Ascending aorta (tissue), 2 donors: Measurements from ENCODE around the gene HARS1. TPM values are rescaled to one million over a fixed set of nuclear protein-coding genes. Genes with fewer than 3 reads are reported as not detected.
A peak's percentile ranks its signal among the peaks of the same experiment; 100 is the strongest.
"Not testable (repeated sequence)": the region's sequence is repeated elsewhere in the genome, so short reads cannot be mapped to it uniquely, and the experiment has no call there.

ENCODE experiments used
- DNase-seq, 2 donors: peaks; one replicate each; pipeline ENCODE4 v3.0.0-alpha.2; 2019; ENCODE audit warnings: low spot score in 2 of 2
- H3K27ac ChIP-seq, 2 donors: fragments of 200-600 bp; sonication (generic); one replicate each; pipeline ENCODE4 v1.5.1; 2016 to 2017; ENCODE audit warnings: mild to moderate bottlenecking in 1 of 2
- H3K27me3 ChIP-seq: fragments of 200-600 bp; sonication (generic); one replicate; pipeline ENCODE4 v1.5.1; 2017
- H3K36me3 ChIP-seq, 2 donors: fragments of 200-600 bp; sonication (generic); one replicate each; pipeline ENCODE4 v1.5.1; 2016
- H3K4me1 ChIP-seq, 2 donors: fragments of 200-600 bp; sonication (generic); one replicate each; pipeline ENCODE4 v1.5.1; 2016 to 2017; ENCODE audit warnings: mild to moderate bottlenecking in 1 of 2
- H3K4me3 ChIP-seq, 2 donors: fragments of 200-600 bp; sonication (generic); one replicate each; pipeline ENCODE4 v1.5.1; 2016 to 2017; ENCODE audit warnings: mild to moderate bottlenecking in 1 of 2
- H3K9me3 ChIP-seq, 2 donors: fragments of 200-600 bp; sonication (generic); one replicate each; pipeline ENCODE4 v1.5.1; 2016
- intact Hi-C: fragments of 100-400 bp; cut with DNase I; formaldehyde crosslinking; loops from one replicate; pipeline ENCODE4 v1.15.1; 2023
- total RNA-seq: library from RNA; depleted of rRNA; stranded (reverse); fragments of >200 nt; gene quantifications from one replicate; pipeline ENCODE4 v1.1.0, GENCODE V29; 2016
- TF ChIP-seq, protein P1 (sequence below), 3 experiments: fragments of 200-600 bp in 2 of 3; fragments of 450-650 bp in 1 of 3; sonication (generic) in 2 of 3; IDR thresholded peaks; one replicate each; pipeline ENCODE4 v1.5.1; 2016 to 2019; ENCODE audit warnings: antibody characterized with exemption in 3 of 3, mild to moderate bottlenecking in 1 of 3, moderate library complexity in 1 of 3

Gene HARS1
- 68.6 TPM for total RNA-seq

DNA sequence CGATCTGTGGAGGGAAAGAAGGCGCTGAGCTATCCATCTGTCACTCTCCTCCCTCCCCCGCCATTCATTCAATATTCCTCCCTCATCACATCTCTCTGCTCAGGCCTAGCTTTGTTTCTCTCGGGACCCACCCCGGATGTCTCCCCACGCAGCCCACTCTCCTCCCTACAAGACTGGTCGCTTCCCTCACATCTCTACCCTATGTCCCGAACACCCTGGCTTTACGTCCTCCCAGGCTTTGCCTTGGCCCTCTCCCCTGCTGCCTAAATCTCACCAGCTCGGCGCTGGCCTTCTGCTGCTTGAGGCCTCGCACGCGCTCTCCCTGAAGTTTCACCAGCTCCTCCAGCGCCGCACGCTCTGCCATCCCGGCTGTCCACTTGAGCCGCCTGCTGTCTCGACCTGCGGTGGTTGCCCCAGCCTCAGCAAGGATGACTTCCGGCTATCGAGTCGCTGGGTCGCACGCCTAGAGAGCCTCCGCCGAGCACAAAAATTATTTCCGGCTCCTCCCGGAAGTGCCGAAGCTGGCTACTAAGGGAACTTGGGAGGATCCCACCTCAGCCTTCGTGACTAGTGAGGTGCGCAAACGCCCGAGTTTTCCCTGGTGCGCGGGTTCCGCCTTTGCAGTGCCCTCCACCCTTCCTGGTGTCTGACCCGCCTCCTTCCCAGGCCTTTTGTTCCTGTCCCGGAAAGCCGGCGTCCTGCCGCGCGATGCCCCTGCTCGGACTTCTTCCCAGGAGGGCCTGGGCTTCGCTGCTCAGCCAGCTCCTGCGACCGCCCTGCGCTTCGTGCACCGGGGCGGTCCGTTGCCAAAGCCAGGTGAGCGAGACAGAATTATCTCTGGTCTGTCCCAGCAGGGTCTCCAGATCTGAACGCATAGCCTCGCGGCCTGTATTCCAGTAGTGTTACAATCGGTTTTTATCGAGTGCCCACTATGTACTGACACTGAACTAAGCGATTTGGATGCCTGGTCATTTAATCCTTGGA is at the start of gene HARS1, which contains the start of gene HARS2:
Gene HARS1, minus strand, starts transcription at position 430 of the 984 bp plus-strand sequence. Its CDS starts 66 bp downstream, at position 364.
Gene HARS2, plus strand, starts transcription at position 515 of the 984 bp plus-strand sequence. Its CDS starts 194 bp downstream, at position 709.
- Histone ChIP-seq H3K4me3 (peak within 1 kb of the TSS; percentile 60 to 86), H3K36me3 (peaks cover 31 to 55% of the 10 kb centered on the region in 2 donors)
- intact Hi-C loops = loop anchor here (5.0 kb wide), 2 partner anchors 44 to 289 kb away; partner anchors contain the start of genes ANKHD1, IK and NDUFA2

GRCh38 chr5:140737486-140737885 is 46.3 kb upstream of the HARS1 start:
- no peak overlapping the region for H3K27ac ChIP-seq
- no peaks in the 10 kb centered on the region for H3K9me3 ChIP-seq
- no peaks in the 10 kb centered on the region for H3K27me3 ChIP-seq
- TF ChIP-seq, protein P1, sequence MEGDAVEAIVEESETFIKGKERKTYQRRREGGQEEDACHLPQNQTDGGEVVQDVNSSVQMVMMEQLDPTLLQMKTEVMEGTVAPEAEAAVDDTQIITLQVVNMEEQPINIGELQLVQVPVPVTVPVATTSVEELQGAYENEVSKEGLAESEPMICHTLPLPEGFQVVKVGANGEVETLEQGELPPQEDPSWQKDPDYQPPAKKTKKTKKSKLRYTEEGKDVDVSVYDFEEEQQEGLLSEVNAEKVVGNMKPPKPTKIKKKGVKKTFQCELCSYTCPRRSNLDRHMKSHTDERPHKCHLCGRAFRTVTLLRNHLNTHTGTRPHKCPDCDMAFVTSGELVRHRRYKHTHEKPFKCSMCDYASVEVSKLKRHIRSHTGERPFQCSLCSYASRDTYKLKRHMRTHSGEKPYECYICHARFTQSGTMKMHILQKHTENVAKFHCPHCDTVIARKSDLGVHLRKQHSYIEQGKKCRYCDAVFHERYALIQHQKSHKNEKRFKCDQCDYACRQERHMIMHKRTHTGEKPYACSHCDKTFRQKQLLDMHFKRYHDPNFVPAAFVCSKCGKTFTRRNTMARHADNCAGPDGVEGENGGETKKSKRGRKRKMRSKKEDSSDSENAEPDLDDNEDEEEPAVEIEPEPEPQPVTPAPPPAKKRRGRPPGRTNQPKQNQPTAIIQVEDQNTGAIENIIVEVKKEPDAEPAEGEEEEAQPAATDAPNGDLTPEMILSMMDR (IDR thresholded peaks at IDR 0.05) = no peak
- no peaks in the 10 kb centered on the region for H3K4me1 ChIP-seq
- intact Hi-C loops = no loop called here
- DNase-seq = no peak
- H3K36me3 ChIP-seq = no peaks in the 10 kb centered on the region
- no peak overlapping the region for H3K4me3 ChIP-seq

More for the DNA sequence above, at the start of gene HARS1, which contains the start of gene HARS2:
- peak; percentile 58 to 94 for DNase-seq
- Histone ChIP-seq H3K27ac (peak within 1 kb of the TSS; percentile 76 to 81), H3K9me3 (no peaks in the 10 kb centered on the region), H3K4me1 (peaks cover 4 to 25% of the 10 kb centered on the region in 2 donors), H3K27me3 (no peaks in the 10 kb centered on the region)
- TF ChIP-seq, protein P1 (IDR thresholded peaks at IDR 0.05) = peak in 1 of 3 experiments; percentile 12

- H3K9me3 ChIP-seq = no peaks in the 10 kb centered on the region
- H3K4me1 ChIP-seq = no peaks in the 10 kb centered on the region
- H3K27ac ChIP-seq = no peak overlapping the region
- DNase-seq = no peak
- intact Hi-C loops = no loop called here
- no peaks in the 10 kb centered on the region for H3K36me3 ChIP-seq
- TF ChIP-seq, protein P1 (IDR thresholded peaks at IDR 0.05) = peak in 2 of 3 experiments; percentile 35 to 44
- H3K27me3 ChIP-seq = no peaks in the 10 kb centered on the region
- no peak overlapping the region for H3K4me3 ChIP-seq
Measured at GRCh38 chr5:140734354-140734753, 43.2 kb upstream of the HARS1 start.

DNA sequence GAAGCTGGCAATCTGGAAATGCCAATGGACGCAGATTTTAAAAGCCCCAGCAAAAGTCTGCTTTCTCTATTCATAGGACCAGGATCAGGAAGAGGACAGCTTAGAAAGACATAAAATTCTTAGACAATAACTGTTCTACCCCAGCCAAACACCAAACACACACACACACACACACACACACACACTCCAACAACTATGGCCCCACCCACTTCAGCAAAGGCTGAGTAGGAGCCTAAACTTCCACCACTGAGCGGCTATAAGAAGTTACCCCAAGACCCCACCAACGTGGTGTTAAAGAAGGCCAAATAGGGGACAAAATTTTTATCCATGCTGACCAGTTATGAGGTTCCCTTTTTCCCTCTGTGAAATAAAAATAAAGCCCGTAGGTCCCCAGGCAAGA is 41.9 kb upstream of the HARS1 start:
- H3K4me1 ChIP-seq = no peaks in the 10 kb centered on the region
- TF ChIP-seq, protein P1 (IDR thresholded peaks at IDR 0.05) = no peak
- H3K27me3 ChIP-seq = no peaks in the 10 kb centered on the region
- H3K9me3 ChIP-seq = no peaks in the 10 kb centered on the region
- H3K27ac ChIP-seq = no peak overlapping the region
- no peaks in the 10 kb centered on the region for H3K36me3 ChIP-seq
- no peak overlapping the region for H3K4me3 ChIP-seq
- DNase-seq = no peak
- intact Hi-C loops = no loop called here

DNA sequence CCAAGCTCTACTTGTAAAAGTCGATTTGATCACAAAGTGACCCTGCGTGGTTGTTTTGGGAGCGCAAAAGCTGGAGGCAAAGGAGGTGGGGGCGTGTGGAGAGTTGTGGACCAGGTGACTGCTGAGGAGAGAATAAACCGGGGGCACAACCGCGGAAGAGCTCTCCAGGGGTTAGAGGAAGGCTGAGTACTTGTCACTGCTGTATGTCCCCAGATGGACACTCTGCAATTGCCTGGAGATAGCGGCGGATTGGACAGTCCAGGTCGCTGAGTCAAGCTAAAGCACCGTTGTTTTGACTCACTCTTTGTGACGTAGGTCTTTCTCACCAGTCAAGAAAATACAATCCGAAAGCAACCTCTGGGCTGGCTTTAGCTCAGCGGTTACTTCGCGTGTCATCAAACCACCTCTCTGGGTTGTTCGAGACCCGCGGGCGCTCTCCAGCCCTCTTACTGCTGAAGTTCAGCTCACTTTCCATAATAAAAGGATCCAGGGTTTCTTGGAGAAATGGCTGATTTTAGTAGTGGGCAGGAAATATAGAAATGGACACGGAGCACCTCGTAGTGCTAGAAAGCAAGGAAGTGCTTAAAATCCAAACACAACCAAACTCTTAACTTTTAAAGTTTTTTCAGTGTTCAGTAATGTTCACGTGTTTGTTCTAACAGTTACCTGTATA is 34.8 kb upstream of the HARS1 start:
- DNase-seq = peak in 1 of 2 donors; percentile 67
- H3K4me1 ChIP-seq = no peaks in the 10 kb centered on the region
- H3K4me3 ChIP-seq = no peak overlapping the region
- TF ChIP-seq, protein P1 (IDR thresholded peaks at IDR 0.05) = no peak
- H3K36me3 ChIP-seq = no peaks in the 10 kb centered on the region
- no peaks in the 10 kb centered on the region for H3K9me3 ChIP-seq
- no peak overlapping the region for H3K27ac ChIP-seq
- intact Hi-C loops = no loop called here
- no peaks in the 10 kb centered on the region for H3K27me3 ChIP-seq

DNA sequence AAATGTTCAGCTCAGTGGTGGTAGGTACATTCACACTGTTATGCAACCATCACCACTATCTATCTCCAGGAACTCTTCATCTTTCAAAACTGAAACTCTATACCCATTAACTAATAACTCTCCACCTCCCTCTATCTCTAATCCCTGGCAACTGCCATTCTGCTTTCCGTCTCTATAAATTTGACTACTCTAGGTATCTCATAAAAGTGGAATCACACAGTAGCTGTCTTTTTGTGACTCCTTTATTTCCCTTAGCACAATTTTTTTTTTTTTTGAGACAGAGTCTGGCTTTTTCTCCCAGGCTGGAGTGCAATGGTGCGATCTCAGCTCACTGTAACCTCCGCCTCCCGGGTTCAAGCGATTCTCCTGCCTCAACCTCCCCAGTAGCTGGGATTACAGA is 30.2 kb upstream of the HARS1 start:
- H3K4me3 ChIP-seq, DNase-seq, H3K4me1 ChIP-seq, H3K36me3 ChIP-seq, intact Hi-C loops, H3K9me3 ChIP-seq, H3K27ac ChIP-seq, H3K27me3 ChIP-seq: not testable (repeated sequence)

- DNase-seq, H3K4me3 ChIP-seq, H3K27me3 ChIP-seq, H3K36me3 ChIP-seq, H3K27ac ChIP-seq, intact Hi-C loops, H3K9me3 ChIP-seq, H3K4me1 ChIP-seq: not testable (repeated sequence)
Measured at GRCh38 chr5:140720738-140721137, 29.6 kb upstream of the HARS1 start.
